ENCODE data around the gene ESPN.
"Not testable (repeated sequence)": the region's sequence is repeated elsewhere in the genome, so short reads cannot be mapped to it uniquely, and the experiment has no call there.

DNA sequence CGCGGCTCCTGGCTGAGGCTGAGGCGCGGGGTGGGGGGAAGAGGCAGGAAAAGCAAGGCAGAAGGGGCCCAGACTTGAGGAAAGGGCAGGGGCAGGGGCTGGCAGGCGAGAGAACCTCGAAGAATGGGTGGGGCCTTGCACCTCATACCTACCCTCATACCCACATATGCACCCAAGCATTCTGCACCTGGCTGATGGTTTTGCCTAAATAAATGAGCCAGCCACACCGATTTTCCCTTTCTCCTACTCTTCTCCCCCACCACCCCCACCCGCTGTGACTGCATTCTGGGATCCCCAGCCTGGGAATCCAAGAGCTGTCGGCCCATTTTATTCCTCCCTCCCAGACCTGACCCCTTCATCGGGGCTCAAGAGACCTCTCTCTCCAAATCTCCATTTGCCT is 25.9 kb downstream of the ESPN start:
- TF ChIP-seq, protein P1, sequence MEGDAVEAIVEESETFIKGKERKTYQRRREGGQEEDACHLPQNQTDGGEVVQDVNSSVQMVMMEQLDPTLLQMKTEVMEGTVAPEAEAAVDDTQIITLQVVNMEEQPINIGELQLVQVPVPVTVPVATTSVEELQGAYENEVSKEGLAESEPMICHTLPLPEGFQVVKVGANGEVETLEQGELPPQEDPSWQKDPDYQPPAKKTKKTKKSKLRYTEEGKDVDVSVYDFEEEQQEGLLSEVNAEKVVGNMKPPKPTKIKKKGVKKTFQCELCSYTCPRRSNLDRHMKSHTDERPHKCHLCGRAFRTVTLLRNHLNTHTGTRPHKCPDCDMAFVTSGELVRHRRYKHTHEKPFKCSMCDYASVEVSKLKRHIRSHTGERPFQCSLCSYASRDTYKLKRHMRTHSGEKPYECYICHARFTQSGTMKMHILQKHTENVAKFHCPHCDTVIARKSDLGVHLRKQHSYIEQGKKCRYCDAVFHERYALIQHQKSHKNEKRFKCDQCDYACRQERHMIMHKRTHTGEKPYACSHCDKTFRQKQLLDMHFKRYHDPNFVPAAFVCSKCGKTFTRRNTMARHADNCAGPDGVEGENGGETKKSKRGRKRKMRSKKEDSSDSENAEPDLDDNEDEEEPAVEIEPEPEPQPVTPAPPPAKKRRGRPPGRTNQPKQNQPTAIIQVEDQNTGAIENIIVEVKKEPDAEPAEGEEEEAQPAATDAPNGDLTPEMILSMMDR (conservative IDR thresholded peaks at IDR 0.05; ENCODE audit: low read length): not testable (repeated sequence)
- TF ChIP-seq EZH2phosphoT487 (IDR thresholded peaks at IDR 0.05; ENCODE audit: borderline replicate concordance, low read depth, low read length): not testable (repeated sequence)

All from OCI-LY7 (cell line).